Body of pancreas (tissue), 4 donors: ENCODE data around the gene BARX1. TPM values are rescaled to one million over a fixed set of nuclear protein-coding genes. Genes with fewer than 3 reads are reported as not detected.

Source experiments
- ATAC-seq: fragments of 150-250 bp; one replicate; pipeline ENCODE4 v1.9.1; 2016
- DNase-seq, 4 donors: peaks; one replicate each; pipeline ENCODE4 v3.0.0-alpha.2; 2019
- H3K27ac ChIP-seq, 4 donors: fragments of 200-600 bp; sonication (generic); 1 replicate in 3 of 4; 2 replicates in 1 of 4; pipeline versions ENCODE4 v1.5.1 to v1.6.1; 2016 to 2019; ENCODE audit warnings: mild to moderate bottlenecking in 1 of 4, mixed read lengths in 1 of 4, moderate library complexity in 1 of 4
- H3K27me3 ChIP-seq, 2 donors: fragments of 200-600 bp; sonication (generic); one replicate each; pipeline ENCODE4 v1.6.0; 2016; ENCODE audit warnings: mild to moderate bottlenecking in 1 of 2
- H3K36me3 ChIP-seq, 2 donors: fragments of 200-600 bp; sonication (generic); replicated peaks in 1 of 2; 2 replicates each; pipeline ENCODE4 v1.5.1; 2016; ENCODE audit warnings: low read depth in 2 of 2; ENCODE audit not compliant: insufficient read depth in 1 of 2
- H3K4me1 ChIP-seq: fragments of 200-600 bp; sonication (generic); one replicate; pipeline ENCODE4 v1.6.0; 2016
- H3K4me3 ChIP-seq, 2 donors: fragments of 200-600 bp; sonication (generic); 1 replicate in 1 of 2; 2 replicates in 1 of 2; pipeline ENCODE4 v1.5.1; 2016 to 2019
- H3K9me3 ChIP-seq, 3 donors: fragments of 200-600 bp; sonication (generic); 1 replicate in 2 of 3; 2 replicates in 1 of 3; pipeline ENCODE4 v1.5.1; 2016
- POLR2A ChIP-seq, 3 donors: fragments of 450-650 bp; IDR thresholded peaks; one replicate each; pipeline ENCODE4 v1.6.1; 2016; ENCODE audit warnings: antibody characterized with exemption in 3 of 3, mild to moderate bottlenecking in 2 of 3
- WGBS, 2 donors: methylation state at CpG; one replicate each; pipeline ENCODE4 v1.1.5; 2017; 5-methylcytosine and 5-hydroxymethylcytosine counted together
- intact Hi-C: fragments of 100-400 bp; cut with DNase I; formaldehyde crosslinking; loops from one replicate; pipeline ENCODE4 v1.15.1; 2023
- total RNA-seq, 2 donors: library from RNA; depleted of rRNA; stranded (reverse); fragments of >200 nt; gene quantifications; one replicate each; pipeline ENCODE4 v1.1.0, GENCODE V29; 2016
- TF ChIP-seq, protein P1 (sequence below), 7 experiments: fragments of 450-650 bp in 4 of 7; fragments of 200-600 bp in 3 of 7; sonication (generic) in 3 of 7; IDR thresholded peaks; one replicate each; pipeline ENCODE4 v1.5.1; 2016 to 2019; ENCODE audit warnings: antibody characterized with exemption in 7 of 7

The BARX1 gene
- total RNA-seq, 2 donors from 2014 or later: 0.26 to 5.6 TPM

DNA sequence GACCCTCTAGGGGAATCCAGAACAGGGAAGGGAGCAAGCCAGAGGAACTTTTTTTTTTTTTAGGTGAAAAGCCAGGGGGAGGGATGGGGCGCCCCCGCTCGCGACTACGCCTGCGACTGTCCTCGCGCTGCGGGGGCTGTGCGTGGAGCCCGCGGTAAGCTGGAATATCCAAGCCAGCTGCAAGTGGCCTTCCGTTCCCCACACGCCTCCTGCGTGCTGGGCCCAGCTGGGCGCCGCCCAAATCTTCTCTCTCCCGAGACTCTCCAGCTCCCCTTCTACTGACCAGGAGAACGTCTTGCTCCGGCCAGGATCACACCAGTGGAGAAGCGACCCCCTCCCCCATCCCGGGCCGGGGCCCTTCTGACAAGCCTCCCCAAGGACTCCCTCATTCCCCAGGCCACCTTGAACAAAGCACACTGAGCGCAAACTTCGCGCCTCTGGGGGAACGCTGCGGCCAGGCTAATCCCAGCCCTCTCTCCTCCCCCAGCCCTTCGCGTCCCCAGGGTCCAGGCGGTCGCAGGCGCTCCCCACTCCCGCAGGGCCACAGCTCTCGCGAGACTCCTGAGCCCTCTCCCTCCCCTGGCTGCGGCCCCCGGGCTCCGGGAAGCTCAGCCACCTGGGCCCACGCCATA lies 6.6 kb downstream of the BARX1 start:
- H3K9me3 ChIP-seq: no peaks in the 10 kb centered on the region
- no peak overlapping the region for H3K27ac ChIP-seq
- no peaks in the 10 kb centered on the region for H3K36me3 ChIP-seq
- no peak for DNase-seq
- peaks cover 0 to 30% of the 10 kb centered on the region in 2 donors for H3K27me3 ChIP-seq
- H3K4me3 ChIP-seq: no peak overlapping the region
- peaks cover 36% of the 10 kb centered on the region for H3K4me1 ChIP-seq
- TF ChIP-seq, protein P1, sequence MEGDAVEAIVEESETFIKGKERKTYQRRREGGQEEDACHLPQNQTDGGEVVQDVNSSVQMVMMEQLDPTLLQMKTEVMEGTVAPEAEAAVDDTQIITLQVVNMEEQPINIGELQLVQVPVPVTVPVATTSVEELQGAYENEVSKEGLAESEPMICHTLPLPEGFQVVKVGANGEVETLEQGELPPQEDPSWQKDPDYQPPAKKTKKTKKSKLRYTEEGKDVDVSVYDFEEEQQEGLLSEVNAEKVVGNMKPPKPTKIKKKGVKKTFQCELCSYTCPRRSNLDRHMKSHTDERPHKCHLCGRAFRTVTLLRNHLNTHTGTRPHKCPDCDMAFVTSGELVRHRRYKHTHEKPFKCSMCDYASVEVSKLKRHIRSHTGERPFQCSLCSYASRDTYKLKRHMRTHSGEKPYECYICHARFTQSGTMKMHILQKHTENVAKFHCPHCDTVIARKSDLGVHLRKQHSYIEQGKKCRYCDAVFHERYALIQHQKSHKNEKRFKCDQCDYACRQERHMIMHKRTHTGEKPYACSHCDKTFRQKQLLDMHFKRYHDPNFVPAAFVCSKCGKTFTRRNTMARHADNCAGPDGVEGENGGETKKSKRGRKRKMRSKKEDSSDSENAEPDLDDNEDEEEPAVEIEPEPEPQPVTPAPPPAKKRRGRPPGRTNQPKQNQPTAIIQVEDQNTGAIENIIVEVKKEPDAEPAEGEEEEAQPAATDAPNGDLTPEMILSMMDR (IDR thresholded peaks at IDR 0.05): no peak
- TF ChIP-seq POLR2A (IDR thresholded peaks at IDR 0.05): no peak
- 2 to 5% methylated on average over 11 to 40 of the region's 40 CpGs for WGBS, 2 donors
- no peak for ATAC-seq
- intact Hi-C loops: no loop called here

DNA sequence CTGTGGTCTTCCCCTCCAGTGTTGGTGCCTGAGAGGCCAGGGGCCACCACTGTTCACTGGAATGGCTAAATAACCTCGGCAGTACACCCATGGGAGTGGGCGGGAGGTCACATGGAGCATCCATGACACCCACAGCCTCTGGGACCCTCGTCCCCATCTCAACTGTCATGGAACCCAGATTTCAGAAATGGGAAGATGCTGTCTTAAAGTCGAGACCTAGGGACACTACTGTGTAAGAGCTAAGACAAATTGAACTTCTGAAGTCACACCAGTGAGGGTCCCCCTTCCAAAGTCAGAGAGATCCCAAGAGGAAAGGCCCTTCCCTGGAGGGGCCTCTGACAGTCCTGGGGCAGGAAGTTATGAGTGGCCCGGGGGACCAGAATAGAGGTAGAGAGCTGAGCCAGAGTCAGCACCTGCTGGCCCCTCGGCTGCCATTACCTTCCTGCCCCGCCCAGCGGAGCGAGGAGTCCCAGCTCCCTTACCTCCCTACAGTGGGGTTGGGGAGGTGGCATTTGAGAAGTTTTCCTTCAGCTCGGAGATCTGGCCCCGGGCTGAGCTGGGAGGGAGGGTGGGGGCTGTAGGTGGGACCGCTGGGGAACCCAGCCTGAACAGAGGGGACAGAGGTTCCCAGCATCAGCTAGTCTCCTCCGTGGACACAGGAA lies 7.6 kb downstream of the BARX1 start:
- TF ChIP-seq, protein P1 (IDR thresholded peaks at IDR 0.05): no peak
- TF ChIP-seq POLR2A (IDR thresholded peaks at IDR 0.05): no peak
- ATAC-seq (no peak), DNase-seq (no peak)
- peaks cover 28% of the 10 kb centered on the region for H3K4me1 ChIP-seq
- intact Hi-C loops: no loop called here
- H3K36me3 ChIP-seq: no peaks in the 10 kb centered on the region
- no peaks in the 10 kb centered on the region for H3K9me3 ChIP-seq
- no peak overlapping the region for H3K4me3 ChIP-seq
- H3K27me3 ChIP-seq: peaks cover 0 to 26% of the 10 kb centered on the region in 2 donors
- WGBS, 2 donors: 8 to 25% methylated on average over 9 to 13 of the region's 13 CpGs
- H3K27ac ChIP-seq: no peak overlapping the region

DNA sequence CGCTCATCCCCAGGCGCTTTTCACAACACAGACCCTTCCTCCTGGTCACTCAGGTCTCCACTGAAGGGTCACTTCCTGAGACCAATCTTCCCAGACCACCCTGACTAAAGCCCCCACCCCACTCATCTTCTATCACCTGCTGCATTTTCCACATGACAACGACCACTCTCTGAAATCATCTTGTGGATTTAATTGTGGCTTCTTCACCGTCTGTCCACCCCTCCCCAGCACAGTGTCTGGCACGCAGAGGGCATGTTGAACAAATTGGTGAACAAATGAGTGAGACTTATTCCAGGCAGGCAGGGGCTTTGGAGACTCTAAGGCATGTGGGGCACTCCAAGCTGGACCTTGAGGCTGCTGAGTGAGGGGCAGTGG lies 8.8 kb downstream of the BARX1 start:
- WGBS, 2 donors: 9 to 11% methylated on average over 5 of the region's 5 CpGs
- no peaks in the 10 kb centered on the region for H3K36me3 ChIP-seq
- H3K27me3 ChIP-seq: peaks cover 0 to 15% of the 10 kb centered on the region in 2 donors
- ATAC-seq: no peak
- no peak for DNase-seq
- H3K4me3 ChIP-seq: no peak overlapping the region
- no peak overlapping the region for H3K27ac ChIP-seq
- intact Hi-C loops: no loop called here
- H3K4me1 ChIP-seq: peaks cover 17% of the 10 kb centered on the region
- no peak for TF ChIP-seq POLR2A (IDR thresholded peaks at IDR 0.05)
- no peaks in the 10 kb centered on the region for H3K9me3 ChIP-seq

DNA sequence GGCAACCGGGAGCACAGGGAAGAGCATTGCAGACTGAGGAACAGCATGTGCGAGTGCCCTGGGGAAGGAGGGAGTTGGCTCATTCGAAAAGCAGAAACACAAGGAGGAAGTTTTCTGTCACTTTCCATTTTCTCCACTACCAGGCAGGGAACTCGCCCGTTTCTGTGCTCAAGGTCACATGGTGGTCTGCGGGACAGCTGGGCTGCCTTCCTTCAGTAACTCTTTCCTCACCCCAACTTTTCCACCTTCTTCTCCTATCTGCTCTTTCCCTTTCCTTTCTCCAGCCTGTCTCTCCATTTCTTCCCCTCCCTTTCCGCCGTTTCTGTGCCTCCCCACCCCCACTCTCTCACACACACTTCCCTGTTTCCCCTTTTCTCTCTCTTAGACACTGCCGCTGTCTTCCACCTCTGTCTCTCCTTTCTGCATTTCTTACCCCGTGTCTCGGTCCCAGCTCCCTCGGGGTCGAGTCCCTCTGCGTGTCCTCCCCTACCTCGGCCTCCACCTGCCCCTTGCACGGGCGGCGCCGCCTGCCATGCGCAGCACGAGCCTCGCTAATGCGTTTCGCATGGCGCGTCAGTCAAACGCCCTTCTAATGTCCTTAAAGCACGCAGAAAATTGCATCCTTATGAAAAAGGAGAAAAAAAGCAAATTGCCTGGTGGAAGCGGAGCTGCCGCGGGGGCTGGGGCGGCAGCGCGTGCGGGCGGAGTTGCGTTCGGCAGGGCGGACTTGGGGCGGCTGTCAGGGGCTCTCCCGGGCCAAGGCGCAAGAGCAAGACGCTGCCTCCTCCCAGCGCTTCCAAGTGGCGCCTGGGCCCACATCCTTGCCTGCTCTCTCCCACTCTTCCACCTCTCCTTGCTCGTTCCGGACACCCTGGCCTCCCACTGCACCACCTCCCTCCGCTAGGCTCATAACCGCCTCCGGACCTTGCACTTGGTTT lies 9.5 kb downstream of the BARX1 start:
- no peak overlapping the region for H3K27ac ChIP-seq
- peaks cover 0 to 15% of the 10 kb centered on the region in 2 donors for H3K27me3 ChIP-seq
- H3K4me1 ChIP-seq: peaks cover 14% of the 10 kb centered on the region
- intact Hi-C loops: no loop called here
- no peaks in the 10 kb centered on the region for H3K36me3 ChIP-seq
- no peak for ATAC-seq
- no peak for DNase-seq
- H3K9me3 ChIP-seq: no peaks in the 10 kb centered on the region
- H3K4me3 ChIP-seq: peak overlapping the region; percentile 4 to 14
- 3 to 4% methylated on average over 49 to 50 of the region's 50 CpGs for WGBS, 2 donors
- TF ChIP-seq, protein P1 (IDR thresholded peaks at IDR 0.05): no peak
- no peak for TF ChIP-seq POLR2A (IDR thresholded peaks at IDR 0.05)

DNA sequence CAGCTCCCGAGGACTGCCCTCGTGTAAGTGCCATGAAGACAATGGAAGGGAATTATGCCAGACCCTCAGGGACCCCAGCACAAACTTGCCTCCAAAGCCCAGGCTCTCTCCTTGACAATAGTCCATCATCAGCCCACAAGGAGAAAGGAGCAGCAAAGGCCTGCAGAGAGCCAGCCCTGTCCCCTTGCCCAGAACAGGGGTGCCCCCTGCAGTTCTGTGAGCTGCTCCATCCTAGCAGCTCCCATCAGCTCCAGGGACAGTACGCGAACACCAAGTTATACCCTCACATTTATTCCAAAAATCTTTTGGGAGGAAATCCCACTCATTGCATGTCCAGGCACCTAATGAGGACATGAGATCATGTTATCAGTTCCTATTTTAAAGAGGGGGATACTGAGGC lies 11.1 kb downstream of the BARX1 start:
- no peaks in the 10 kb centered on the region for H3K9me3 ChIP-seq
- WGBS, 2 donors: 73% methylated on average over 4 of the region's 4 CpGs
- H3K36me3 ChIP-seq: no peaks in the 10 kb centered on the region
- H3K27ac ChIP-seq: no peak overlapping the region
- ATAC-seq: no peak
- H3K4me1 ChIP-seq: peaks cover 11% of the 10 kb centered on the region
- H3K27me3 ChIP-seq: peaks cover 0 to 15% of the 10 kb centered on the region in 2 donors
- intact Hi-C loops: no loop called here
- DNase-seq: no peak
- H3K4me3 ChIP-seq: no peak overlapping the region
- TF ChIP-seq, protein P1 (IDR thresholded peaks at IDR 0.05): no peak
- no peak for TF ChIP-seq POLR2A (IDR thresholded peaks at IDR 0.05)
